ENCODE measurements around the gene ACTR5.
"Not testable (repeated sequence)": the region's sequence is repeated elsewhere in the genome, so short reads cannot be mapped to it uniquely, and the experiment has no call there.

Gene ACTR5

DNA sequence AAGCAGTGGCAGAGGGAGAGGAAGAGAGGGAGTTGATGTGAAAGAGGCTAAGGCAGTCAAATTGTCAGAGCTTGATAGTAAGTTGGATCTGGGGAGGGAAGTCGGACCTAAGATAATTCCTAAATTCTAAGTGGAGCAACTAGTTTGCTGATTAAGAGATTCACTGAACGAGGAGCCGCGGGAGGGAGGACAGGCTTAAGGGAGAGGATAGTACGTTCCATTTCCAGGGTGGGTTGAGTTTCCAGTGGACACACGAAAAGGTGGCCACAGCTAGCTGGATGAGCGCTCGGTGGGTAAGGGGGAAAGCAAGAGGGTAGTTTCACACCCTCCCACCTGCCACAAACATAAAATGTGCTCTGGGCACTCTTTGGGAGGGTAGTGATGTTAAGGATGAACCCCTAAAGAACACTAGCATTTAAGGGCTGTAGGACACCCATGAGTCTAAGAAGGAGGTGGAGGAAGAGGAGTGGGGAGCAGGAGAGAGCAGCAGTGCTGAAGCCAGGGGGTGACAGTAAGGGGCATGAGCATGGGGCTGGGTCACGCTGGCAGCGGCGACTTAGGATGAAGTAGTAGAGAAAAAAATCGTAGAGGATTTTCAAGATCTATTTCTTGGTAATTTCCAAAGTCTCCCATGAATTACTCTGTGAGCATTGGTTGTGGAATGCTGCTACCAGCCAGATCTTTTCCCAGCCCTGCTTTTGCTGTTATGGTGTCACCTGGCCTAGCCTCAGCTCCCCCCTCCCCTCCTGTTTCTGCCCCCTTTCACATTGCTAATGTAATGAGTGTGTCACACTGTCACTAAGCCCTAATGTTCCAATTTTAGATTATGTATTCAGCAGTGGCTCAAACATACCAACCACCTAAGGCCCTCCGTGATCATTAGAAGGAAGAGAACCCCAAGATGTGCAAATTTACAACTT lies 21.4 kb downstream of the ACTR5 start:
- DNase-seq, result no peak

DNA sequence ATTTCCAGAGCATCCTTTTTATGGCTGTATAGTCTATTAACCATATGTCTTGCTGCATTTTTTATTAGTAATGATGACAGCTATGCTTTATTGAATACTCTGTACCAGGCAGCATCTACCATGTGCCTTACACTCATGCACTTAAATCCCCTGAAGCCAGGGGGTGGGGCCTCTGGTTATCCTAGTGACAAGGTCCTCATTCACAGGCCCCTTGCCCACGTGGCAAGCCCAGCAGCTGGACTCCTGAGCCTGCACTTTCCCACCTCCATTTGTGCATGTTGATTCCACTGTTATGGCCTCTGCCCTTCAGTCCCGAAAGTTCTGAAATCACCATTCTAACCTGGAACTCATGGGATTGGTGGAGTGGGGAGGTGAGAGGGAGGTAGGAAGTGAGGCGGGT lies 22.3 kb downstream of the ACTR5 start:
- DNase-seq, result no peak

GRCh38 chr20:38770970-38771369 lies 22.7 kb downstream of the ACTR5 start:
- no peak for DNase-seq

DNA sequence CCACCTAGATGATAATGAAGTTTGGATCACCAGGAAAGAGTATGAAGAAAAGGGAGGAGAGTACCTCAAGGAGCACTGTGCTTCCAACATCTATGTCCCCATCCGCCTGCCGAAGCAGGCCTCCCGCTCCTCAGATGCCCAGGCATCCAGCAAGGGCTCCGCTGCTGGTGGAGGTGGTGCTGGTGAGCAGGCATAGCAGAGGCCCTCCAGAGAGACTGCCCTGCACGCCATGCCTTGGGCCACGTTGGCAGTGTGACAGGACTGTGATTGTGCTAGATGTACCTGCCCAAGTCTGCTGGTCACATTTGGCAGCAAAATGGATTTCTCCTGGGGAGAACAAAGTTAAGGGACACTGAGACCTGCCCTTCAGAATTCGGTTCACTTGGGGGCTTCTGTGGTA lies 23.4 kb downstream of the ACTR5 start:
- DNase-seq, result no peak

- no peak for DNase-seq
Measured at GRCh38 chr20:38774167-38774566, 25.9 kb downstream of the ACTR5 start.

GRCh38 chr20:38776363-38776762 lies 28.1 kb downstream of the ACTR5 start:
- no peak for DNase-seq

- DNase-seq, result no peak
Measured at GRCh38 chr20:38779247-38780097, 31.2 kb downstream of the ACTR5 start.

DNA sequence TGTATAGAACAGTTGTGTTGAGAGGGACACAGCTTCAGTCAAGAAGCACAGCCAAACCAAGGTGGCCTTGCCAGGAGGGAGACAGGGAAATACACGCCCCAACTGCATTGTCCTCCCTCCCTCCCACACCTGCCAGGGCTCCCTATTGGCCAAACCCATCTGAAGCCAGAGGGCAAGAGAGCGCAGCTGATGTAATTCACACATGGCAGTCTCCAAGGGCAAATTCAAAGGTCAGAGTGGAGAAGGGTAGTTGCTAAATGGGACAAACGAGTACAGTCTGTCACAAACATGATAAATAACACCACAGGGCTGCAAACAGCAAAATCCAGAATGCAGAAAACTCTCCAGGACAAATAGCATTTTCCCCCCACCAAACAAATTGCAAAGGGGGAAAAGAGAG lies 34.0 kb downstream of the ACTR5 start:
- DNase-seq, result no peak

DNA sequence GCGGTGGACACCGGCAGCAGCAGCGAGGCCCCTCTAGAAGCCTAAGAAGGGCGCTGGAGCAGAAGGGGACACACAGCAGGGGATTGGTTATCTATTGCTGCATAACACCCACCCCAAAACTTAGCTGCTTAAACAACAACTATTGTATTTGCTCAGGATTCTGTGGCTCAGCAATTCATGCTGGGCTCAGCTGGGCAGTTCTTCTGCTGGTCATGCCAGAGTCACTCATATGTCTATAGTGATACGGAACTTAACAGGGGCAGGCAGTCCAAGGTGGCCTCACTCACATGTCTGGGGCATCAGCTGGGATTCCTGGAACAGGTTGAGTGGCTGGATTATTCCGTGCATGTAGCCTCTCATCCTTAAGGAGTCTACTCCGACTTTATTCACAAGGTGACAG lies 39.6 kb downstream of the ACTR5 start:
- DNase-seq, result no peak

DNA sequence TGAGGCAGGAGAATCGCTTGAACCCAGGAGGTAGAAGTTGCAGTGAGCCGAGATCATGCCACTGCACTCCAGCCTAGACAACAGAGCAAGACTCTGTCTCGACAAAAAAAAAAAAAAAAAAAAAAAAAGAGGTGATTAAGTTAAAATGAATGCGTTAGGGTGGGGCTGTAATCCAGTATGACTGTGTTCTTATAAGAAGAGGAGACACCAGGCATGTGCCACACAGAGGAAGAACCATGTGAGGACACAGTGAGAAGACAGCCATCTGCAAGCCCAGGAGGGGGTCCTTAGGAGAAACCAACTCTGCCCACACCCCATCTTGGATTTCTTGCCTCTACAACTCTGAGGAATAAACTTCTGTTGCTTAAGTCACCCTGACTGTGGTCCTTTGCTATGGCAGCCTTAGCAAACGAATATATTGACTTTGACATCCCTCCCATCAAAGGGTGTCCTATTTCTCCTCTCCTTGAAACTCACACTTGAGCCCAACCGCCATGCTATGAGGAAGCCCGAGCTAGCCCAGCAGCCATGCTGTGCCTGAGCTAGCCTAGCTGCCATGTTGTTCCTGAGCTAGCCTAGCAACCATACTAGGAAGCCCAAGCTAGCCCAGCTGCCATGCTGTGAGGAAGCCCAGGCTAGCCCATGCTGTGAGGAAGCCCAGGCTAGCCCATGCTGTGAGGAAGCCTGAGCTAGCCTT lies 41.4 kb downstream of the ACTR5 start:
- no peak for DNase-seq

- DNase-seq, result no peak
Measured at GRCh38 chr20:38790200-38791053, 42.2 kb downstream of the ACTR5 start.

- no peak for DNase-seq
Measured at GRCh38 chr20:38791291-38791690, 43.0 kb downstream of the ACTR5 start.

DNA sequence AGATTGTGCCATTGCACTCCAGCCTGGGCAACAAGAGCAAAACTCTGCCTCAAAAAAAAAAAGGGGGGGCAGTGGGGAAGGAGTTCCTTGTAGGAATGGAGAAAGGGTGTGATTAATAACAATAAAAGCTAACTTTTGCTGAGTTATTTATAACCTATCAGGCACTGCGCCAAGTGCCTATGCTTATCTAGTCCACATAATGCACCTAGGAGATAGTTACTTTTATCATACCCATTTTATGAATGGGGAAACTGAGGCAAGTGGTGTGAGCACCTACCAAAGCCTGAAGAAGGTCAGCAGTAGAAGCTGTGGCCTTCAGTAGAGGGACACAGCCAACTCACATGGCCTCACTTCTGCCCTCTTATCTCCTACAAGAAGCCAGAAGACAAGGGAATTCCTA lies 43.7 kb downstream of the ACTR5 start:
- DNase-seq, result no peak

DNA sequence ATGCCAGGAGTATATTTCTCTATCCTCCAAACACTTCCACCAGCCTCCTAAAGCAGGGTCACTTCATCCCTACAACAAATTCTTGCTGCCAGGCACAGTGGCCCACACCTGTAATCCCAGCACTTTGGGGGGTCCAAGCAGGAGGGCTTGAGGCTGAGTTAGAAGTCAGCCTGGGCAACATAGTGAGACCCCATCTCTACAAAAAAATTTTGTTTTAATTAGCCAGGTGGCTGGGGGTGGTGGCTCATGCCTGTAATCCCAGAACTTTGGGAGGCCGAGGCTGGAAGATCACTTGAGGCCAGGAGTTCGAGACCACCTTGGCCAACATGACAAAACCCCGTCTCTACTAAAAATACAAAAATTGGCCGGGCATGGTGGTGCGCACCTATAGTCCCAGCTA lies 45.8 kb downstream of the ACTR5 start:
- DNase-seq, result not testable (repeated sequence)

DNA sequence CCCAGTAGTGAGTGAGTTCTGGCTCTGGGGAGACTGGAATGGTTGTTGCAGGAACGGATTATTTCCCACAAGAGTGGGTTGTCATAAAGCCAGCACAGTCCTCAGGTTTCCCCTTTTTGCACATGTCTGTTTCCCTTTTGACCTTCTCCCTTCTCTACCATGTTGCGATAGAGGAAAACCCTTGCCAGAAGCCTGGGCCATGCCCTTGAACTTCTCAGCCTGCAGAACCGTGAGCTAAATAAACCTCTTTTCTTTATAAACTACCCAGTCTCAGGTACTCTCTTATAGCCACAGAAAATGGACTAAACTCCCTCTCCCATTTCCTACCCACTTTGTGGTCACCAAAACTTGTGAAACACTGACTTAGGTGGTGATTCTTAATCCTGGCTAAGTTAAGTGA lies 50.0 kb downstream of the ACTR5 start:
- no peak for DNase-seq

DNA sequence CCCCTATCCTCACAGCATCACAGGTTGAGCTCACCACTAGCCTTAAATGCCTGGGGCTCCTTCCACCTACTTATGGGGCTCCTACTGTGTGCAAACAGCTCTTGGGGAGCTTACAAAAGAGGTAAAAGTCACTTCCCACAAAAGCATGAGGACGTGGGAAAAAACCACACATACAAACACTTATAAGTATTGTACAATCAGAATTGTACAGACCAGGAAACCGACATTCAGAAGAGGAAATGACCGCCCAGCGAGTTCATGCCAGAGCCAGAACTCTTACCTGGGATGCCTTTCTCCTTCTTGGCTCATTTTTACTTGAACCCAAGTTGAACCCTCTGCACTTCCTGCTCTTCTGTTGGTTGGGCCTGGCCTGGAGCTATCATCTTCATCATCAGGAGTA lies 50.9 kb downstream of the ACTR5 start:
- DNase-seq, result no peak

DNA sequence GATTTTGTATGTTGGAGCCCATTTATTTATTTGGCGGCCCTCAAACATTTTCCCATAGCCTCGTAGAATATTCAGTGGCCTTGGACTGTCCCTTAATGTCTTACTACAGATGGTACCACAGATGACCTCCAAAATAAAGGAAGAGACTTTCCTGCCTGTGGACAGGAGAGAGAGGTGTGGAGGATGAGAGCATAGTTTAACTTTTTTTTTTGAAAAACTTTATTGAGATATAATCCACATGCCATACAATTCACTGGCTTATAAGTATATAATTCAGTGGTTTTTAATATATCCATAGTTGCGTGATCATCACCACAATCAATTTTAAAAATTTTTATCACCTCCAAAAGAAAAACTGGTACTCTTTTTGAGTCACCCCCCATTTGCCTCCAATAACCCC lies 52.6 kb downstream of the ACTR5 start:
- DNase-seq, result no peak

DNA sequence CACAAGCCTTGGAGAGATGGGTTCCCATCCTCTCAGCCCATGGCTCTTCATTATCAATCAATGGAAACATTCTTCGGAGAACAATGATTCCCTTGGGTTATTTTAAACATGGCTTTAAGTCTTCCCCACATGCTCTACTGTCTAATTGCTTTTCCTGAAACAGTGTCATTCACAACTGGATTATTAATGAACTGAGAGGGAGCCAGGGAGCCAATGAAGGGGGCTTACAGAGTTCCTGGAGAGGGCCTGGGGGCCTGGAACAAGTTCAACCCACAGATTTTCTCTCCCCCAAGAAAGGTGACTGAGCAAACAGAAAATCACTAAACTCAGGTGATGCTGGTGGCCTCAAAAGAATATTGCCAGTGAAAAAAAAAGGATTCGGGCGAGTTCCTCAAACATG lies 56.0 kb downstream of the ACTR5 start:
- DNase-seq, result no peak

GRCh38 chr20:38804682-38805501 lies 56.6 kb downstream of the ACTR5 start:
- DNase-seq, result no peak

GRCh38 chr20:38805502-38805957 lies 57.3 kb downstream of the ACTR5 start, which contains the start of gene PPP1R16B:
Gene PPP1R16B (plus strand): TSS chr20:38805697. CDS start chr20:38835926, 30,229 bp downstream.
- DNase-seq, result peak; percentile 82
